M059J (cell line): ENCODE data around the gene FSD1L. TPM values are rescaled to one million over a fixed set of nuclear protein-coding genes. Genes with fewer than 3 reads are reported as not detected.
A peak's percentile ranks its signal among the peaks of the same experiment; 100 is the strongest.
"Not testable (repeated sequence)": the region's sequence is repeated elsewhere in the genome, so short reads cannot be mapped to it uniquely, and the experiment has no call there.

Source experiments
- DNase-seq: peaks from one replicate; pipeline ENCODE4 v3.0.0-alpha.2; 2012; ENCODE audit warnings: low read depth
- total RNA-seq: library from RNA; depleted of rRNA; stranded (reverse); fragments of >200 nt; shearing (Covaris generic); gene quantifications from 2 replicates; pipeline ENCODE4 v1.2.3, GENCODE V29; 2014; rRNA removed

The FSD1L gene
- total RNA-seq, 1 experiment from 2014 or later, result 1.1 TPM

DNA sequence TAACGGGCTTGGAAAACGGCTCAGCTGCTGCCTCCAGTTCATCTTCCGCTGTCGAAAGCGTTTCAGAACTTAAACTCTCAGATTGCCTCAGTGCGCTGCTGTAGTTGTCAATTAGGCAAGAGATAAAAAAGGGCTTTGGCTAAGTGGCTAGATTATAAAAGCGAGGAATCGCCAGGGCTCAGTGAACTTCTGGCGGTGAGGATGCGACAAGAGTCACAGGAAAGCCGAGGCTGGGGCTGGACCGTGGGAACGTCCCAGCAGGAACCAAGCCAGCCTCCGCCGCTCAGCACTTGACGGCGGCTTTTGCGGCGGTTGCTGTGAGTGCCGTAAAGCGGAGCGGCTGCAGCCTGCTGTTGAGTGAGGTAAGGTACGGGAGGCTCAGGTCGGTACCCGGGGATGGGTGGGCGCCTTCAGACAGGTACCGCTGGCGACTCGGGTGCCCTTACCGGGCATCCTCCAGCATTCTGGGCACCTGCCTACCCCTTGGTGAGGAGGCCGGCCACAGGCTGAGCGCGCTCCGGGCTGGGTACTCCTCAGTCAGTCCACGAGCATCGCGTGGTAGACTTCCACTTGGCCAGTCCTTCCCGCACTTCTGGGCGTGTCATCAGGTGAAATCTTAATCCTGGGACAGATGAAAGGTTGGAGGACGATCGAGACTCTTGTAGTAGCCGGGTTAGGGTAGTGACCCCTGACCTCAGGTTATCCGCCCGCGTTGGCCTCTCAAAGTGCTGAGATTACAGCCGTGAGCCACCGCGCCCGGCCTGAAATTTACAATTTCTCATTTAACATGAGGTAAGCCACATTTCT lies 110.2 kb downstream of the FSD1L start, which contains the start of gene FKTN:
Gene FKTN (plus strand): TSS at position 328 of the 807 bp plus-strand sequence. CDS start 16,902 bp downstream, outside the sequence.
- DNase-seq, result peak; percentile 87

DNA sequence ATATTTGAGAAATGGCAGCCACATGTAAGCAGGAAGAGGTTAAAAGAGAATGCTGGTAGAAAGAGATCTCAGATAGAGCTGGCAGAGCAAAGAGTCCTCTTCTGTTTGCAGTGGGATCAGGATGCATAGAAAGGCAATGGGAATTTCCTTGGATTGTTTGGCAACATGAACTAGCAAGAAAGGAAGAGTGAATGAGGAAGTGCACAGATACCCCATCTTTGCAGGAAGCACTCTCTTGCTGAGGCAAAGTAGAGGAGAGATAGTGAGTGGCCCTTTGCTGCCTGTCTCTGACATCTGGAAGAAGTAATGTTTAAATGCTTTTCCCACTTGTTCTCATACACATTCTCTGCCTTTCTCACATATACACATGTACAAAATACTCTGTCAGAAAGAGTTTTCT lies 124.6 kb downstream of the FSD1L start:
- DNase-seq, result no peak

DNA sequence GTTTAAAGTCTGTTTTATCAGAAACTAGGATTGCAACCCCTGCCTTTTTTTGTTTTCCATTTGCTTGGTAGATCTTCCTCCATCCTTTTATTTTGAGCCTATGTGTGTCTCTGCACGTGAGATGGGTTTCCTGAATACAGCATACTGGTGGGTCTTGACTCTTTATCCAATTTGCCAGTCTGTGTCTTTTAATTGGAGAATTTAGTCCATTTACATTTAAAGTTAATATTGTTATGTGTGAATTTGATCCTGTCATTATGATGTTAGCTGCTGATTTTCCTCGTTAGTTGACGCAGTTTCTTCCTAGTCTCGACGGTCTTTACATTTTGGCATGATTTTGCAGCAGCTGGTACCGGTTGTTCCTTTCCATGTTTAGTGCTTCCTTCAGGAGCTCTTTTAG lies 132.1 kb downstream of the FSD1L start:
- DNase-seq, result not testable (repeated sequence)

DNA sequence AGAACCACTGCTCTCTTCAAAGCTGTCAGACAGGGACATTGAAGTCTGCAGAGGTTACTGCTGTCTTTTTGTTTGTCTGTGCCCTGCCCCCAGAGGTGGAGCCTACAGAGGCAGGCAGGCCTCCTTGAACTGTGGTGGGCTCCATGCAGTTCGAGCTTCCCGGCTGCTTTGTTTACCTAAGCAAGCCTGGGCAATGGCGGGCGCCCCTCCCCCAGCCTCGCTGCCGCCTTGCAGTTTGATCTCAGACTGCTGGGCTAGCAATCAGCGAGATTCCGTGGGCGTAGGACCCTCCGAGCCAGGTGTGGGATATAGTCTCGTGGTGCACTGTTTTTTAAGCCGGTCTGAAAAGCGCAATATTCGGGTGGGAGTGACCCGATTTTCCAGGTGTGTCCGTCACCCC lies 133.7 kb downstream of the FSD1L start:
- not testable (repeated sequence) for DNase-seq

- DNase-seq, result no peak
These were observed 145.3 kb downstream of the FSD1L start for GRCh38 chr9:105593145-105593544.

Other genes with a start within 250 kb of the FSD1L start
- 46.1 and 55.4 TPM in 2 replicates for gene SLC44A1, start 203.4 kb upstream of the FSD1L start, total RNA-seq
- gene FKTN, start 110.1 kb downstream of the FSD1L start, total RNA-seq, result 15.6 and 20.1 TPM in 2 replicates
- gene TAL2, start 214.4 kb downstream of the FSD1L start, total RNA-seq, result not detected in 2 replicates
- gene TMEM38B, start 246.5 kb downstream of the FSD1L start, total RNA-seq, result 16.0 and 25.3 TPM in 2 replicates